ENCODE measurements around the gene ZSWIM5.

Gene ZSWIM5

DNA sequence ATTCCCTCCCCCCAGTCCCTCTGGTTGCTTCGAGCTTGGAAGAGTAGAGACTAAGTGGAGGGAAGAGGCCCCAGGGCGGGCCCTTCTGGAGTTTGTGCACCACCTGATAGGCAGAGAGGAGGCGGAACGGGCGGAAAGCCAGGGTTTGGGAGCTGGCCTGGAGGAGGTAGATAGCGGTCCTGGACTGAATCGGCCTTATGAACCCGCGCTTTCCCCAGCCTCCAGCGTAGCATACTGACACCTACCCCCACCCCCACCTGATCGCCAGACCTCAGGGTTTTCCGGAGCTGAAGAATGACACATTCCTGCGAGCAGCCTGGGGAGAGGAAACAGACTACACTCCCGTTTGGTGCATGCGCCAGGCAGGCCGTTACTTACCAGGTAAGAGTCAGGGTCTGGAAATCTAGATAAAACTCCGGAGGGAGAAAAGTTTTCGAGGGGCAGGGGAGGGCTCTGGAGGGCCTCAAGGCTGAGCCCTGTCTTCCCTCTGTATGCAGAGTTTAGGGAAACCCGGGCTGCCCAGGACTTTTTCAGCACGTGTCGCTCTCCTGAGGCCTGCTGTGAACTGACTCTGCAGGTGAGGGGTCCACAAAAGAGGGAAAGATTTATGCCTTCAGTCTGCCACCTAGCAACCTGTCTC, 193.6 kb downstream of the ZSWIM5 start:
- TF ChIP-seq, protein P1, sequence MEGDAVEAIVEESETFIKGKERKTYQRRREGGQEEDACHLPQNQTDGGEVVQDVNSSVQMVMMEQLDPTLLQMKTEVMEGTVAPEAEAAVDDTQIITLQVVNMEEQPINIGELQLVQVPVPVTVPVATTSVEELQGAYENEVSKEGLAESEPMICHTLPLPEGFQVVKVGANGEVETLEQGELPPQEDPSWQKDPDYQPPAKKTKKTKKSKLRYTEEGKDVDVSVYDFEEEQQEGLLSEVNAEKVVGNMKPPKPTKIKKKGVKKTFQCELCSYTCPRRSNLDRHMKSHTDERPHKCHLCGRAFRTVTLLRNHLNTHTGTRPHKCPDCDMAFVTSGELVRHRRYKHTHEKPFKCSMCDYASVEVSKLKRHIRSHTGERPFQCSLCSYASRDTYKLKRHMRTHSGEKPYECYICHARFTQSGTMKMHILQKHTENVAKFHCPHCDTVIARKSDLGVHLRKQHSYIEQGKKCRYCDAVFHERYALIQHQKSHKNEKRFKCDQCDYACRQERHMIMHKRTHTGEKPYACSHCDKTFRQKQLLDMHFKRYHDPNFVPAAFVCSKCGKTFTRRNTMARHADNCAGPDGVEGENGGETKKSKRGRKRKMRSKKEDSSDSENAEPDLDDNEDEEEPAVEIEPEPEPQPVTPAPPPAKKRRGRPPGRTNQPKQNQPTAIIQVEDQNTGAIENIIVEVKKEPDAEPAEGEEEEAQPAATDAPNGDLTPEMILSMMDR (IDR thresholded peaks at IDR 0.05; ENCODE audit: low read depth, low read length) = no peak; the same call in 1 of the 2 replicates
- peak; percentile 36 for DNase-seq (ENCODE audit: extremely low read depth, low read depth)

DNA sequence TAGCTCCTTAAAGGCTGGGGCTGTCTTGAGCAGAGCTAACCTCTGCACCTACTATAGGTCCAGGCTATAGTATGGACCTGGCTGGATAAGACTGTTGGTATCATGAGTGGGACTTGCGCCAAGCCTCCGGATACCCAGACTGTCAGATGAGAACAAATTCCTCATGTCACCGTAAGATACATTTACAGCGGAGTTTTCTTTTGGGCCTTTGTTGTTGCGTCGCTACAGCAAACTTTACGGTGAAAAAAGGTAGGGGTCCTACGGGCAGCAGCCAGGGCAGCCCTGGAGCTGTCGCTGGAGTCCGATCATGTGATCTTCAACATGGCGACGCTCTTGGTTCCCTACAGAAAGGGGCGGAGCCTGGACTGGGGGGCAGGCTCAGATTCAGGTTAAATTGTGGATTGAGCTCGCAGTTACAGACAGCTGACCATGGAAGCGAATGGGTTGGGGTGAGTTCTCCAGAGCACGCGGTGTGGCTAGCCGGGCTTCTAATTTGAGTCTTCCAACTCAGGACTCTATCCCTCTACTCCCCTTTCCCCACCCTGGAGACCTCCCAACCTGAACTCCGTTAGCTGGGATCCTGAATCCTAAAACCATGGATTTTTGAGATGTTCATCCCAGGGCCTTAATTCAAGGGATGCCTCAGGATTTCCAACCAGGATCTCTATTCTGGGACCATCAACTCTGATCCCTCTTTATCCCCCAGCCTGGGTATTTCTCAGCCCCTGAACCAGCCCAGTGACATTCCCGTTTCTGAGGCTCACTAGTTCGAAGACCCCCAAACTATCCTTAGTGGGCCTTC, 194.4 kb downstream of the ZSWIM5 start, which contains the start of gene UROD:
TSS of gene UROD (plus strand) at position 418 of the 802 bp plus-strand sequence. CDS start at position 430, 12 bp downstream.
- DNase-seq (ENCODE audit: extremely low read depth, low read depth) = peak; percentile 91
- TF ChIP-seq, protein P1 (IDR thresholded peaks at IDR 0.05; ENCODE audit: low read depth, low read length) = no peak

DNA sequence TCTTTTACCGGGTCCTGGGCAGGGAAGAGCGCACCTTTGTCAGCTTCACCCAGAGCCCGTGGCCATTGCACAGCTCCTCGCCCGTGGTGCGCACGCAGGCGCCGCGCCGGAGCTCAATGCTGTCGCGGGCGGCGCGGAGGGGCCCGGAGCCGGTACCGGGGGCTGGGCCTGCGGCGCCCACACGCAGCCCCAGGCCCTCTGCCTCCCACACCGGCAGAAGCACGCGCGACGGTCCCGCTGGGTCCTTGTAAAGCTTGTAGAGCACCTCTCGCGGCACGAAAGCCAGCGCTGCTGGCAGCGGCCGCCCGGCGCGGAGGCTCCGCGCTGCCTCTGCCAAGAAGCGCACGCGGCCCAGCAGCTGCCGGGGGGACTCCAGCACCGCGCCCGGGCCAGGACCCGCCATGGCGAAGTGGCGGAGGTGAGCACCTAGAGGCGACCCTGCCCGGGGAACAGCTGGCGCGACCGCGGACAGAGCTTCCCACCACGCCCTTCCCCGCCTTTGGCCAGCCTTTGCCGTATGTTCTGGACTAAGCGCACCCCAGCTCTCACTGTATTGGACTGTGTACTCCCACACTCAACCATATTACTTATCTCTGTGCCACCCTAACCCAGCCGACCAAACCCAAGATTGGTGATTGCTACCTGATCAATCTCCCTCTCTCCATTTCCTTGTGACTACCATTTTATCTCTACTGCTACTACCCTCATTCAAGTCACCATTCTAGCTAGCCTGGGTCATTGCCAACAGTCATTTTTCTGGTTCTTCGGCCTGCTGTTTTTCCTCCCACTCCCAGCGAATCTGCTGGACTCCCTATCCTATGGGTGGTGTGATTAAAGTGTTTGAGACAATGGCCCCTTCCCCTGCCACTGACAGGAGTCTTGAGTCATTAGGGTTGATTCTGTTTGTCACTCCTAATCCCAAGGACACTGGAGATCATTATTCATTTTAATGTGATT, 195.3 kb downstream of the ZSWIM5 start, which contains the start of gene HECTD3:
TSS of gene HECTD3 (minus strand) at position 470 of the 957 bp plus-strand sequence. CDS start at position 403, 67 bp downstream.
- DNase-seq (ENCODE audit: extremely low read depth, low read depth) = no peak
- TF ChIP-seq, protein P1 (IDR thresholded peaks at IDR 0.05; ENCODE audit: low read depth, low read length) = no peak

DNA sequence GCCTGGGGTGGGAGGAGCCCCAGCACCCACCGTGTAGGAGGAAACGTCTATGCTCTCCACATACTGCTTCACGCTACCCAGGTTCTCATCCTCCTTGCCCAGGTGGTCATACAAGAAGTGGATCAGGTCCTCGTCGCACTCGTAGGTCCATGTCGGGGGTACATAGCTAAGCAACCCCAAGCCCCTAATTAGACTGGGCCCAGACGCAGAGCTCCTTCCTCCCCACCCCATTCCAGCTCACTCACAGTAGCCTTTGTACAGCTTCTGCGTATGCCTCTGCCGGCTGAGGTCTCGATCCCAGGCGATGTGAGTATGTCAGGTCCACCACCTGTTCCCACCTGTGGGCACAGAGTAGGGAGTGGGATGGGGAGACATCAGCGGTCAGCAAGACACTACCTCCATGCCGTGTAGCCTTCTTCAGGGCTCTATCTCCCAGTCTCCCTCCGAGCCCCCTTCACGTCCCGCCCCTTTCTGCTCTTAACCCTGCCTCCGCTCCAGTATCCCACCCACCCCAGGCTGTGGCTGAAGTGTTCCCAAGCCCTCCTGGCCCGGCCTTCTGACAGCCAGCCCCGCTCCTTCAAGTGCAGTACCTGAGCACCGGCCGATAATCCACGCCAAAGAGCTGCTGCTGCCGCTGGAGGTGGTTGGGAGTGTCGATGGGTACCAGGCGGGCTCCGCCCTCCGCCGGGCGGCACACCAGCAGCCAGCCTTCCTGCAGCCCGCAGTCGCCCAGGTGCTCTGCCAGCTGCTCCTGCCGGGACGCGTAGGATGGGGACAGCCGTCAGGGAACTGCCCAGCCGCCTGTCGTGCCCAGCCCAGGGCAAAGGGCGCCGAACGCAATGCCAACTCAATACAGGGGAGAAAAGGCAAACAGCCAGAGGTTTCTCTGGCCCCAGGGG, 196.2 kb downstream of the ZSWIM5 start:
- TF ChIP-seq, protein P1 (IDR thresholded peaks at IDR 0.05; ENCODE audit: low read depth, low read length) = no peak; the same call in 1 of the 2 replicates
- DNase-seq (ENCODE audit: extremely low read depth, low read depth) = no peak

DNA sequence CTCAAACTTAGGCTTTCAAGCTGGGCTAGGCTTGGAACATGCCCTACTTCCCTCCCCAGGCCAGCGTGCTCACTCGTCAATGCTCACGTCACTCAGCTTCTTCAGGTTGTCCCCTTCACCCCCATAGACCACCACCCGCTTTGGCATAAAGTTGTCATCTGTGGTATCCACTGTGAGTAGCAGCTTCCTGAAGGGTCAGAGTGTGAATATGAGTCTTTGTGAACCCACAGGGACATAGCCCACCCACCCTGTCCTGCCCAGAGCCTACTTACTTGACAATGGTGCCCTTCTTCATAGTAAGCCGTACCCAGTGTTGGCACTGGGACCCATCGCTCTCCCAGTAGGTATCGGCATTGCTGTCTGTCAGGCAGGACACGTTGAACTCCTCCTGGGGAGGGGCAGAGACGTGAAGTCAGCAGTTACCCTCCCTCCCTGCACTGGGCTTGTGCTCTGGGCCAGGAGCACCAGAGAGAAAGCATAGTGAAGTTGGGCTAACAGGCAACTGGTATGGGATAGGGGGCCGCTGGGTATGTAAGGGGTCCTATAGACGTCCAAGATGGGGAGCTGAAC, 197.0 kb downstream of the ZSWIM5 start:
- DNase-seq (ENCODE audit: extremely low read depth, low read depth) = no peak
- TF ChIP-seq, protein P1 (IDR thresholded peaks at IDR 0.05; ENCODE audit: low read depth, low read length) = no peak

DNA sequence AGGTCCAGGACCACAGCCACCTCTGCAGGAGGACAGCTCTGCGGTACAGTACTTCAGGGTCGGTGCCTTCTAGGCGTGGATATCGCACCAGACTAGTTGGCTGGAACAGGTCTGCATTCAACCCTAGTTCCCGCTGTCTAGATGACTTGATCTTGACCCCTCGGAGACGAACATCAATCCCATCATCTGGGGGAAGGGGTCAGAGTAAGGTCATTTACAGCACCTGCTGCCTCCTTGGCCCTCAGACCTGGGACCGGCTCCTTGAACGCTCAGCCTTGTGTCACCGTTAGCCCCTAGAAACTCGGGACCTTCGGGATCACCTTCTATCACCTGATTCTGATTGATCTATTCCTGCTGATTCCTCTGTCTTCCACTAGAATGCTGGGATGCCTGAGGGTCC, 197.9 kb downstream of the ZSWIM5 start:
- TF ChIP-seq, protein P1 (IDR thresholded peaks at IDR 0.05; ENCODE audit: low read depth, low read length) = no peak
- no peak for DNase-seq (ENCODE audit: extremely low read depth, low read depth)

Measured in AG09319 (cell line).